ENCODE data around the gene PAFAH1B1. TPM values are rescaled to one million over a fixed set of nuclear protein-coding genes. Genes with fewer than 3 reads are reported as not detected.

Gene PAFAH1B1
- total RNA-seq = 104 TPM in 2 replicates

GRCh38 chr17:2592971-2593820 lies at the start of gene PAFAH1B1:
TSS of gene PAFAH1B1 (plus strand) at chr17:2593654. CDS start at chr17:2638289, 44,635 bp downstream.

GRCh38 chr17:2711608-2712299 lies 118.3 kb downstream of the PAFAH1B1 start, which contains the start of gene CLUH:
TSS of gene CLUH (minus strand) at chr17:2711764. CDS start at chr17:2711661, 103 bp downstream.

Small RNAs within 50 kb of the gene (small RNA-seq; reads per million reads assigned to genes)
- gene MIR6776 (not detected), gene RN7SL608P (not detected)

Other genes with a start within 250 kb of the PAFAH1B1 start
- gene MNT, start 192.6 kb upstream of the PAFAH1B1 start, total RNA-seq = 12.6 and 12.8 TPM in 2 replicates
- 11.0 and 13.2 TPM in 2 replicates for gene METTL16, start 81.8 kb upstream of the PAFAH1B1 start, total RNA-seq
- 37.6 and 41.6 TPM in 2 replicates for gene CLUH, start 118.1 kb downstream of the PAFAH1B1 start, total RNA-seq
- gene CCDC92B, start 156.0 kb downstream of the PAFAH1B1 start, total RNA-seq = 0.11 and 0.39 TPM in 2 replicates
- gene RAP1GAP2, start 202.8 kb downstream of the PAFAH1B1 start, total RNA-seq = 19.4 and 47.5 TPM in 2 replicates

All from placental epithelial cell (primary cell).